ENCODE measurements around the gene C10orf105.

C10orf105 gene

GRCh38 chr10:71719464-71720201 is at the start of gene C10orf105:
Gene C10orf105, minus strand, starts transcription at chr10:71719778. Its CDS starts 3,441 bp downstream, at chr10:71716337.
- DNase-seq (ENCODE audit: low spot score) = no peak

- peak; percentile 58 for DNase-seq (ENCODE audit: low spot score)
Observed at GRCh38 chr10:71767420-71768035, 48.0 kb upstream of the C10orf105 start.

GRCh38 chr10:71766717-71767419 is 47.3 kb upstream of the C10orf105 start:
- peak; percentile 94 for DNase-seq (ENCODE audit: low spot score)

- DNase-seq (ENCODE audit: low spot score) = no peak
Observed at GRCh38 chr10:71765906-71766716, 46.5 kb upstream of the C10orf105 start.

- DNase-seq (ENCODE audit: low spot score) = no peak
Observed at GRCh38 chr10:71765176-71765904, 45.8 kb upstream of the C10orf105 start.

- no peak for DNase-seq (ENCODE audit: low spot score)
Observed at GRCh38 chr10:71763352-71764127, 44.0 kb upstream of the C10orf105 start.

- DNase-seq (ENCODE audit: low spot score) = no peak
Observed at GRCh38 chr10:71762324-71762723, 42.7 kb upstream of the C10orf105 start.

- DNase-seq (ENCODE audit: low spot score) = no peak
Observed at GRCh38 chr10:71761541-71762113, 42.0 kb upstream of the C10orf105 start.

GRCh38 chr10:71761105-71761511 is 41.5 kb upstream of the C10orf105 start:
- no peak for DNase-seq (ENCODE audit: low spot score)

GRCh38 chr10:71757399-71757922 is 37.9 kb upstream of the C10orf105 start:
- DNase-seq (ENCODE audit: low spot score) = no peak

GRCh38 chr10:71756311-71757191 is 37.0 kb upstream of the C10orf105 start:
- DNase-seq (ENCODE audit: low spot score) = no peak

GRCh38 chr10:71755179-71755879 is 35.8 kb upstream of the C10orf105 start:
- DNase-seq (ENCODE audit: low spot score) = no peak

- DNase-seq (ENCODE audit: low spot score) = no peak
Observed at GRCh38 chr10:71754562-71754961, 35.0 kb upstream of the C10orf105 start.

- no peak for DNase-seq (ENCODE audit: low spot score)
Observed at GRCh38 chr10:71753960-71754505, 34.5 kb upstream of the C10orf105 start.

- no peak for DNase-seq (ENCODE audit: low spot score)
Observed at GRCh38 chr10:71753091-71753959, 33.7 kb upstream of the C10orf105 start.

GRCh38 chr10:71752391-71753090 is 33.0 kb upstream of the C10orf105 start:
- no peak for DNase-seq (ENCODE audit: low spot score)
